C1 segment of cervical spinal cord (tissue), 14 donors: Measurements from ENCODE around the gene VPS8.
A peak's percentile ranks its signal among the peaks of the same experiment; 100 is the strongest.
"Not testable (repeated sequence)": the region's sequence is repeated elsewhere in the genome, so short reads cannot be mapped to it uniquely, and the experiment has no call there.

Experiments
- DNase-seq, 14 donors: peaks; one replicate each; lab custom pipeline; 2025; lab: John Stamatoyannopoulos, UW

Gene VPS8

GRCh38 chr3:184864000-184864399 is 52.0 kb downstream of the VPS8 start:
- no peak for DNase-seq

GRCh38 chr3:184868477-184868876 is 56.5 kb downstream of the VPS8 start:
- DNase-seq, result no peak

- no peak for DNase-seq
Measured at GRCh38 chr3:184872200-184872599, 60.2 kb downstream of the VPS8 start.

- DNase-seq, result no peak
Measured at GRCh38 chr3:184873141-184873540, 61.2 kb downstream of the VPS8 start.

GRCh38 chr3:184874709-184875644 is 63.0 kb downstream of the VPS8 start:
- DNase-seq, result peak in 1 of 14 donors; percentile 8

GRCh38 chr3:184880276-184881019 is 68.5 kb downstream of the VPS8 start:
- no peak for DNase-seq

- no peak for DNase-seq
Measured at GRCh38 chr3:184884359-184885017, 72.5 kb downstream of the VPS8 start.

- DNase-seq, result no peak
Measured at GRCh38 chr3:184885112-184885511, 73.1 kb downstream of the VPS8 start.

- DNase-seq, result no peak
Measured at GRCh38 chr3:184887574-184887973, 75.6 kb downstream of the VPS8 start.

- DNase-seq, result no peak
Measured at GRCh38 chr3:184889312-184889904, 77.4 kb downstream of the VPS8 start.

- DNase-seq, result no peak
Measured at GRCh38 chr3:184894051-184894450, 82.1 kb downstream of the VPS8 start.

GRCh38 chr3:184895350-184895749 is 83.4 kb downstream of the VPS8 start:
- no peak for DNase-seq

- DNase-seq, result no peak
Measured at GRCh38 chr3:184896336-184896735, 84.4 kb downstream of the VPS8 start.

GRCh38 chr3:184899953-184900595 is 88.1 kb downstream of the VPS8 start:
- no peak for DNase-seq

- DNase-seq, result not testable (repeated sequence)
Measured at GRCh38 chr3:184907031-184907430, 95.1 kb downstream of the VPS8 start.

GRCh38 chr3:184907681-184908649 is 96.0 kb downstream of the VPS8 start:
- peak in 12 of 14 donors; percentile 5 to 67 (median 41) for DNase-seq

GRCh38 chr3:184908859-184909258 is 96.9 kb downstream of the VPS8 start:
- peak in 1 of 14 donors; percentile 7 for DNase-seq

- DNase-seq, result no peak
Measured at GRCh38 chr3:184910664-184911063, 98.7 kb downstream of the VPS8 start.

GRCh38 chr3:184911570-184911969 is 99.6 kb downstream of the VPS8 start:
- DNase-seq, result no peak

GRCh38 chr3:184912163-184912562 is 100.2 kb downstream of the VPS8 start:
- DNase-seq, result no peak
